ENCODE measurements around the gene FILIP1.

DNA sequence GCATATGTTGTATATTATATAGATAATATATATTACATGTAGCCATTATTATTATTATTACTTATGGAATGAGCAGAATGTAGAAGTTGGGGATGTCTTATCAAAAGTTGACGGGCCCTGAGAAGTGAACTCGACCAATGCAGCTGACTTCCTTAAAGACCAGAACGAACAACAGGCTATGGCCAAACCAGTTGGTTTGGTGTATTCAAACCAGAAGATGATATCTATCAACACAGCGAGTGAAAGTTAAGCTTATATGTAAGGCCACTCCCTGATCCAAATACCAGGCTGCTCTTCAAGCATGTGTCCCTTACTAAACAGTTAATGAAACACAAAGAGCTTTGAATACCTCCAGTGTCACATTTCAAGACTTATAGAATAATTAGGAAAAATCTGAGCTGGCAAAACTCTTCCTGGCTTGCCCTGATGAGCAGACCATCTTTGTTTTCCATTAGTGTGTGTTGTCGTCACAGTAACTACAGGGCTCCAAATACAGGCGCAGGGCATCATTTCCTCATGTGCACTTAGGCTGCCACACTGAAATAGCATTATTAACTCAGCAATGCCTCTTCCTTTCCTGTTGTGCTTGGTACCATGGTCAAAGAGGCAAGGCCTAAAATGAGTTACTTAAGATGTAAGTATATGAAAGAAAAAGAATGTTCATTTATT is 6.6 kb downstream of the FILIP1 start:
- TF ChIP-seq, protein P1, sequence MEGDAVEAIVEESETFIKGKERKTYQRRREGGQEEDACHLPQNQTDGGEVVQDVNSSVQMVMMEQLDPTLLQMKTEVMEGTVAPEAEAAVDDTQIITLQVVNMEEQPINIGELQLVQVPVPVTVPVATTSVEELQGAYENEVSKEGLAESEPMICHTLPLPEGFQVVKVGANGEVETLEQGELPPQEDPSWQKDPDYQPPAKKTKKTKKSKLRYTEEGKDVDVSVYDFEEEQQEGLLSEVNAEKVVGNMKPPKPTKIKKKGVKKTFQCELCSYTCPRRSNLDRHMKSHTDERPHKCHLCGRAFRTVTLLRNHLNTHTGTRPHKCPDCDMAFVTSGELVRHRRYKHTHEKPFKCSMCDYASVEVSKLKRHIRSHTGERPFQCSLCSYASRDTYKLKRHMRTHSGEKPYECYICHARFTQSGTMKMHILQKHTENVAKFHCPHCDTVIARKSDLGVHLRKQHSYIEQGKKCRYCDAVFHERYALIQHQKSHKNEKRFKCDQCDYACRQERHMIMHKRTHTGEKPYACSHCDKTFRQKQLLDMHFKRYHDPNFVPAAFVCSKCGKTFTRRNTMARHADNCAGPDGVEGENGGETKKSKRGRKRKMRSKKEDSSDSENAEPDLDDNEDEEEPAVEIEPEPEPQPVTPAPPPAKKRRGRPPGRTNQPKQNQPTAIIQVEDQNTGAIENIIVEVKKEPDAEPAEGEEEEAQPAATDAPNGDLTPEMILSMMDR (IDR thresholded peaks at IDR 0.05): no peak
- TF ChIP-seq TAF1 (IDR thresholded peaks at IDR 0.05; ENCODE audit: borderline replicate concordance, low read depth, low read length): no peak
- TF ChIP-seq, protein P2, sequence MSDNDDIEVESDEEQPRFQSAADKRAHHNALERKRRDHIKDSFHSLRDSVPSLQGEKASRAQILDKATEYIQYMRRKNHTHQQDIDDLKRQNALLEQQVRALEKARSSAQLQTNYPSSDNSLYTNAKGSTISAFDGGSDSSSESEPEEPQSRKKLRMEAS (IDR thresholded peaks at IDR 0.05; ENCODE audit: low read depth): no peak
- TF ChIP-seq, protein P3, sequence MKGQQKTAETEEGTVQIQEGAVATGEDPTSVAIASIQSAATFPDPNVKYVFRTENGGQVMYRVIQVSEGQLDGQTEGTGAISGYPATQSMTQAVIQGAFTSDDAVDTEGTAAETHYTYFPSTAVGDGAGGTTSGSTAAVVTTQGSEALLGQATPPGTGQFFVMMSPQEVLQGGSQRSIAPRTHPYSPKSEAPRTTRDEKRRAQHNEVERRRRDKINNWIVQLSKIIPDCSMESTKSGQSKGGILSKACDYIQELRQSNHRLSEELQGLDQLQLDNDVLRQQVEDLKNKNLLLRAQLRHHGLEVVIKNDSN (IDR thresholded peaks at IDR 0.05; ENCODE audit: borderline replicate concordance, low read depth): no peak
- TF ChIP-seq RXRA (IDR thresholded peaks at IDR 0.05; ENCODE audit: borderline replicate concordance, low read depth): no peak
